NB4 (cell line): ENCODE results near the gene PGBD5.

Source experiments
- DNase-seq: peaks from one replicate; pipeline ENCODE4 v3.0.0; 2010; ENCODE audit warnings: low read depth
- H3K4me3 ChIP-seq: one replicate; pipeline ENCODE4 v1.5.1; 2011; ENCODE audit warnings: mild to moderate bottlenecking, low read depth, low read length, moderate library complexity
- MYC ChIP-seq: IDR thresholded peaks from 2 replicates; pipeline ENCODE4 v1.6.1; 2011; ENCODE audit warnings: low read depth, low read length
- POLR2A ChIP-seq: IDR thresholded peaks from 2 replicates; pipeline ENCODE4 v1.6.1; 2011; ENCODE audit warnings: mild to moderate bottlenecking; ENCODE audit not compliant: insufficient read length; ENCODE audit errors: extremely low read depth
- TF ChIP-seq, protein P1 (sequence below): IDR thresholded peaks from 2 replicates; pipeline ENCODE4 v1.6.1; 2011; ENCODE audit warnings: low read depth, low read length
- TF ChIP-seq, protein P2 (sequence below): IDR thresholded peaks from one replicate; pipeline ENCODE4 v1.5.1; 2012; ENCODE audit warnings: low read depth, low read length

Gene PGBD5

DNA sequence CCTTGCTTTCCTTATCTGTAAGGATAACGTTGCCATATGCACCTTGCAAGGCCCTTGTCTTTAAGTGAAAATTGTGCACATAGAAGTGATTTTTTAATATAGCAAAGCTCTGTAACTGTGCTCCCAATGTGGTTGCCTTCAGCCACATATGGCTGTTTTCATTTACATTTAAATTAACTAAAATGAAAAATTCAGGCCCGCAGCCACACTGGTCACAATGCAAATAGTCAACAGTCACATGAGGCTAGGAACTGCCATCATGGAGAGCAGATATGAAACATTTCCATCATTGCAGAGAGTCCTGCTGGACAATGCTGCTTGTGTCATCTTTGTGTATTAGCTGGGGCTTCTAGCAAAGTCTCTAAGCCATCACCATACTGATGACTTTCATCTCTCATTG is 83.4 kb downstream of the PGBD5 start:
- no peak overlapping the region for H3K4me3 ChIP-seq
- TF ChIP-seq, protein P1, sequence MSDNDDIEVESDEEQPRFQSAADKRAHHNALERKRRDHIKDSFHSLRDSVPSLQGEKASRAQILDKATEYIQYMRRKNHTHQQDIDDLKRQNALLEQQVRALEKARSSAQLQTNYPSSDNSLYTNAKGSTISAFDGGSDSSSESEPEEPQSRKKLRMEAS: no peak
- TF ChIP-seq POLR2A (no peak), MYC (no peak)
- TF ChIP-seq, protein P2, sequence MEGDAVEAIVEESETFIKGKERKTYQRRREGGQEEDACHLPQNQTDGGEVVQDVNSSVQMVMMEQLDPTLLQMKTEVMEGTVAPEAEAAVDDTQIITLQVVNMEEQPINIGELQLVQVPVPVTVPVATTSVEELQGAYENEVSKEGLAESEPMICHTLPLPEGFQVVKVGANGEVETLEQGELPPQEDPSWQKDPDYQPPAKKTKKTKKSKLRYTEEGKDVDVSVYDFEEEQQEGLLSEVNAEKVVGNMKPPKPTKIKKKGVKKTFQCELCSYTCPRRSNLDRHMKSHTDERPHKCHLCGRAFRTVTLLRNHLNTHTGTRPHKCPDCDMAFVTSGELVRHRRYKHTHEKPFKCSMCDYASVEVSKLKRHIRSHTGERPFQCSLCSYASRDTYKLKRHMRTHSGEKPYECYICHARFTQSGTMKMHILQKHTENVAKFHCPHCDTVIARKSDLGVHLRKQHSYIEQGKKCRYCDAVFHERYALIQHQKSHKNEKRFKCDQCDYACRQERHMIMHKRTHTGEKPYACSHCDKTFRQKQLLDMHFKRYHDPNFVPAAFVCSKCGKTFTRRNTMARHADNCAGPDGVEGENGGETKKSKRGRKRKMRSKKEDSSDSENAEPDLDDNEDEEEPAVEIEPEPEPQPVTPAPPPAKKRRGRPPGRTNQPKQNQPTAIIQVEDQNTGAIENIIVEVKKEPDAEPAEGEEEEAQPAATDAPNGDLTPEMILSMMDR: no peak

DNA sequence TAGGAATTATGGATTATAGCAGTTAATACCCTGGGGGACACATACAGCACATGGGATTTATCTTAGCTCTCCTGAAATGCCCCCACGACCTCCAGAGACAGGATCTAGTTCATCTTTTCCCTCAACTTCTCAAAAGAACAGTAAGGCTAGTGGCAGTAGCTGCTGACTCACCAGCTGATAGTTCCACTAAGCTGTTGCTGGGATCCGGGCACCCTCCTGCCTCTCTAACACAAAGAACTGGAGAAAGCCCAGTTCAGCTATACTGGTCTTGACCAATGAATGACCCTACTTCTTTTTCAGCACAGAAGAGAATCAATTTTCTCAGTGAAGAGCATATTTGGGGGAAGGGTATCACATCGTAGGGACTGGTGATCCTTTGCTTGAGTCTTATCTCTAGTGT is 84.1 kb downstream of the PGBD5 start:
- TF ChIP-seq, protein P1: no peak
- no peak for DNase-seq
- H3K4me3 ChIP-seq: no peak overlapping the region

More for the DNA sequence above, 83.4 kb downstream of the PGBD5 start:
- no peak for DNase-seq

DNA sequence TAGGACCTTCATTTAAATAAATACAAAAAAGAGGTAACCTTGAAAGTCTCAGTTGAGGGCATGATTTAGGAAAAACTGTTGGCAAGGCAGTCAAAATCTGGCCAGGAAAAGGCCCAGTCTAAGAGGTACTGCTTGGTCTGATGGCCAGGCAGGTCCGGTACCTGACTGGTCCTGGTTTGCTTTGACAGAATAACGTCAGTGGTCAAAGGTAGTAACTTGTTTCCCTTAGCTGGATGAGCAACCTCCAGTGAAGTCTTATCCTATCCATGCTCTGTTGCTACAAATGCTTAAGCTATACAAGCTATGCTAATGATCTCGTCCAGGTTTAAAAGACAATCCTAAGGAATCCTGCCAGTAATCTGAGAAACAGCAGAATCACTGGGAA is 85.0 kb downstream of the PGBD5 start:
- no peak for TF ChIP-seq MYC
- no peak for DNase-seq
- no peak overlapping the region for H3K4me3 ChIP-seq

DNA sequence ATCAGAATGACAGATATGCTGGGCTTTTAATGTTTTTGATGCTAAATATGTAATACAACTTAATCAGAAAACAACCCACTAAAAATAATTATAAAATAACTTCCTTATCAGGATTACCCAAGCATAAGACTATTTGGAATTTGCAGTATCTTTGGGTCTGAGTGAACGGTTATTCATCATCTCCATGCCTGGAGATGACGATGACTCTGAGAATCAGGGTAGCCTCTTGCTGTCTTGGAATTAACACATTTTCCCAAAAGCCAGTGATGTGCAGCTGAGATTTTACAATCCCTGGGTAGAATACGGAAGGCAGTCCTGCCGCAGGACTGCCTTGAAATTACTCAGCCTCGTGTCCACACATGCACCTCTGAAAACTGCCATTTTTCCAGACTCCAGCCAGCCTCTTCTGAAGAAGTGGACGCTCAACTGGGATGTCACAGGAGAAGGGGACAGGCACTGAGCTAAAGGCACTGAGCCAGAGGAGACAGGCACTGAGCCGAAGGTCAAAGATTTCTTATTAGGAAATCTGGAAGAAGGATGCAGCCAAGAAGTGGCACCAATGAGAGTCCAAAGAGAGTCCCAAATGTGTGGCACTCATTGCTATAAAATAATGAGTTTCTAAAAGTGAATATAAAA is 85.5 kb downstream of the PGBD5 start:
- no peak for DNase-seq
- TF ChIP-seq, protein P2: no peak
- TF ChIP-seq, protein P1: no peak
- TF ChIP-seq MYC (no peak), POLR2A (no peak)

DNA sequence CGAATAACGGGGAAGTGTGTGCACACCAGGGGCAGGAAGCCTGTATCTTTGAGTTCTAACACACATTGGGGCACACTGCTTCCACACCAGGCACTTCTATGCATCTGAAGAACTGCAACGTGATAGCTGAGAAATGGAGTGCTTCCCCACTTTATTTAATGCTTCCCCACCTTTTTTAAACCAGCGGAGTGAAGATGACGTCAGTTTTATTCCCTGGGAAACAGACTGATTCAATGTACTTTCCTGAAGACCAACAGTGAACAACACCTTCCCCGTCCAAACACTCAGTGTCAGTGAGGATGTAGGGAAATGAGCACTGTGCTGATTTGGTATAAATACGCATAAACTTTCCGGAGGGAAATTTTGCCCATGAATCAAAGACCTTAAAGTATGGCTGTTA is 87.1 kb downstream of the PGBD5 start:
- H3K4me3 ChIP-seq: no peak overlapping the region
- TF ChIP-seq, protein P1: no peak
- TF ChIP-seq POLR2A (no peak), MYC (no peak)
- TF ChIP-seq, protein P2: no peak
- no peak for DNase-seq

More for the DNA sequence above, 85.5 kb downstream of the PGBD5 start:
- no peak overlapping the region for H3K4me3 ChIP-seq

DNA sequence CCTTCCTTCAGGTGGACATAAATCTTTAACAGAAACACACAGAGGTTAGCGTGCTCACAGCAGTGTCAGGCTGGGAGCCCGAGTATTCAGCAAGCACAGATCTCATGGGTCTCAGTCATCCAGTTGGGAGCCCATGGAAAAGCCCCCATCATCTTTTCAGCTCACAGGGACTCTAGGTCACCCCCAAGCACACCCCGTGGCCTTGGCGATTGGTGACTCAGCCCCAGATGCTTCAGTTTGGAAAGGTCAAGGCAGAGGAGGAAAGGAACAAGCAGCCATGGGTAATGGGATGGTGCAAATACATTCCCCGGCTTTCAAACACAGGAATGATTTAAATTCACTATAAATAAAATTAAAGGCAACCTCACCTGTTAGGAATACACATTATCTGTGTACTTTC is 88.9 kb downstream of the PGBD5 start:
- no peak for DNase-seq
- no peak for TF ChIP-seq POLR2A
- TF ChIP-seq, protein P1: no peak
- TF ChIP-seq MYC: no peak
- TF ChIP-seq, protein P2: no peak

DNA sequence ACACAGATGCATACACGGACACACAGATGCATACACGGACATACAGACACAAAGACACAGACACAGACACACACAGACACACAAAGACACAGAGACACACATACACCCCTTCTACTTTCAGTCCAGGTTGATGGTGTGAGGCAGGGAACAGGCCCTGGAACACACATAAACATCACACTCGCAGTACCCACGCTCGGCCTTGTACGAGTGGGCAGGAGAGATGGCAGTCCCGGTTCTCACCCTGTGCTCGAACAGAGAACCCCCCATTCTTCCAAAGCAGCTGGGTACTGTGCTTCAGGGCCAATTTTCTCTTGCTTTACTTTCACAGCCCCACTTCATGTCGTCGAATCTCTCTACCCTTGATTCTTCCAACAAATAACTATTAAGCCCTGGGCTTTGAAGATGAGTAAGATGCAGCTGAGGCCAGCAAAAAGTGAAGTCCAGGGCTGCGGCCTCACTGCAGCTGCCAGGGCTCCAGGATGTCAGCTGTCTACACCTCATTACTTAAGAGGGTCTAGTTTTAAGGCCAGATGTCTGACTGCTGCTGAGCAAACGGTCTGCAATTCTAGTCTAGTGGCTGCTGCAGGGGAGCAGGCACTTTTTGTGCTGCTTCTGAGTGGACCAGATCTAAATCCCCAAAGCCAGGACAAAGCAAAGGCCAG is 90.1 kb downstream of the PGBD5 start:
- DNase-seq: no peak
- TF ChIP-seq, protein P1: no peak
- no peak overlapping the region for H3K4me3 ChIP-seq

More for the DNA sequence above, 88.9 kb downstream of the PGBD5 start:
- no peak overlapping the region for H3K4me3 ChIP-seq
